ENCODE measurements around the gene TRAF4.

Gene TRAF4, protein sequence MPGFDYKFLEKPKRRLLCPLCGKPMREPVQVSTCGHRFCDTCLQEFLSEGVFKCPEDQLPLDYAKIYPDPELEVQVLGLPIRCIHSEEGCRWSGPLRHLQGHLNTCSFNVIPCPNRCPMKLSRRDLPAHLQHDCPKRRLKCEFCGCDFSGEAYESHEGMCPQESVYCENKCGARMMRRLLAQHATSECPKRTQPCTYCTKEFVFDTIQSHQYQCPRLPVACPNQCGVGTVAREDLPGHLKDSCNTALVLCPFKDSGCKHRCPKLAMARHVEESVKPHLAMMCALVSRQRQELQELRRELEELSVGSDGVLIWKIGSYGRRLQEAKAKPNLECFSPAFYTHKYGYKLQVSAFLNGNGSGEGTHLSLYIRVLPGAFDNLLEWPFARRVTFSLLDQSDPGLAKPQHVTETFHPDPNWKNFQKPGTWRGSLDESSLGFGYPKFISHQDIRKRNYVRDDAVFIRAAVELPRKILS

DNA sequence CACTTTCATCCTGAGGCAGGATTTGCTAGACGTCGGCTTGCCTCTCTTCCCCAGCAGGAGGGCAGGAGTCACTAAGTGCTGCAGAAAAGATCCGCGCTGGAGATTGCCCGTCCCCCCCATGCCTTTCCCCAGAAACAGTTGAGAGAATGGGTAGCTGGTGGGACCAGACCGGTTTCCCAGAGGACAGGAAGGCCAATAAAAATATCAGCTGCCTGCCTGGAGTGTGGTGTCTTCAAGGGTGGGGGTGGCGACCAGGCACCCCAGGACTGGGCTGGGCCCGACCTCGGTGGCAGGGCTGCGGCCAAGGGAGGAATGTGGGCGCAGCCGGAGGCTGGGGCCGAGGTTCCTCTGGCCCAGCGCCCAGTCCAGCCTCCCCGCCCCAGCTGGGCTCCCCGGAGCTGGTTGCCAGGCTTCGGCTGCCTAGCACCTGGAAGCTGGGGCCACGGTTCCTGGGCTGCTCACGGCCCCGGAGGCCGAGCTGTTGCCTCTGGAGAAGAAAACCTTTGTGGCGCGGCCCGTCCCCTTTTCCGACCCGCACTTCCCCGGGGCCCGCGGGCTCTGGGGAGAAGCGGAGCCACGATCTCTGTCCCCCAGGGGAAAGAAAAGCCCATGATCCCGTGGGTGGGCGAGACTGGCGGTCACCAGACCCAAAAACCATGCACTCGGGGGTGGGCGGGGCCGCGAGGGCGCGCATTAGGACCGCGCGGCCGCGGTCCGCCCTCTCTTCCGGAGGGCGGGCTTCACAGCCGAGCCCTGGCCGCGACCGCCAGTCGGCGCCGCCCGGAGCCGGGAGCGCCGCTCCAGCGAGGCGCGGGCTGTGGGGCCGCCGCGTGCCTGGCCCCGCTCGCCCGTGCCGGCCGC, at the start of gene TRAF4:
Gene TRAF4, plus strand, starts transcription at position 769 of the 861 bp plus-strand sequence. CDS start 102 bp downstream, outside the sequence.
- H3K27ac ChIP-seq: peak within 1 kb of the TSS; percentile 70
- peaks cover 27% of the 10 kb centered on the region for H3K36me3 ChIP-seq (ENCODE audit: insufficient read depth, low read length)
- no peaks in the 10 kb centered on the region for H3K9me3 ChIP-seq (ENCODE audit: low read depth, low read length)
- peak; percentile 13 for TF ChIP-seq FOXP2 (optimal IDR thresholded peaks at IDR 0.05; ENCODE audit: control extremely low read depth, extremely low read length, insufficient read depth)
- TF ChIP-seq EZH2 (IDR thresholded peaks at IDR 0.05): no peak
- peak; percentile 34; the same call in 1 of the 2 replicates for TF ChIP-seq POLR2AphosphoS5 (IDR thresholded peaks at IDR 0.05; ENCODE audit: borderline replicate concordance, low read depth, low read length)
- peak within 1 kb of the TSS; percentile 85 for H3K4me3 ChIP-seq
- peak within 1 kb of the TSS; percentile 80 for H3K9ac ChIP-seq (ENCODE audit: insufficient read length)
- no peak for DNase-seq (ENCODE audit: low read depth, low spot score)

DNA sequence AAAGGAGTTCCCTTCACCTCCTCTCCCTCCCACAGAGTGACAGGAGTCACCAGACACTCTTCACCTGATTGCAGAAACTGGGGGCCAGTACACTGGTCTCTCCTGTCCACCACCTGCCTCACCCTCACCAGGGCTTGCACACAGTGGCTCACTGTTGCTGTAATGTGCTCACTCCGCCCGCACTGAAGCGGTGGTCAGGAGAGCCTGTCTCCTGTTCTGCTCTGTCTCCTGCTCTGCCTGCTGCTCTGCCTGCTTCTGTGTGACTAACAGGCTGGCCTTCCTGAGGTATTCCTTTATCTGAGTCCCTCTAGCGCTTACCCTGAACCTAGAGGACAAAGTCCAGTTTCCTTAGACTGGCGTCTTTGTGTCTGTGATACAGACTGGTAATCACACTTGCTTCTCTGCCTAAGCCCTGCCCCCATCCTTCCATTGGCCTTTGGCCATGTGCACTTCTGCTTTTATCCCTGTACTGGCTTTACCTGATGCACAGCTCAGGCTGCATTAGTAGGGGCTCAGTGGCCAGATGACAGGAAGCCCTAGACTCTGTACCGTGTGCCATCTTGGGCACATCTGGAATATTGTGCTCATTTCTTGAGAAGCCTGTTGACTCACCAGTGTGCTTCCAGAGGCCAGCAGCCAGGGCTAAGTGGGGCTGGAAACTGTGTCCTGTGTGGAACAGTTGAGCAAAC, 45.4 kb upstream of the TRAF4 start:
- DNase-seq (ENCODE audit: low read depth, low spot score): no peak
- Histone ChIP-seq H3K27ac (no peak overlapping the region), H3K9ac (ENCODE audit: insufficient read length) (no peak overlapping the region), H3K36me3 (ENCODE audit: insufficient read depth, low read length) (peaks cover 93% of the 10 kb centered on the region), H3K9me3 (ENCODE audit: low read depth, low read length) (no peaks in the 10 kb centered on the region), H3K4me3 (no peak overlapping the region)
- TF ChIP-seq POLR2AphosphoS5 (IDR thresholded peaks at IDR 0.05; ENCODE audit: borderline replicate concordance, low read depth, low read length): no peak
- TF ChIP-seq EZH2 (IDR thresholded peaks at IDR 0.05): no peak
- TF ChIP-seq FOXP2 (optimal IDR thresholded peaks at IDR 0.05; ENCODE audit: control extremely low read depth, extremely low read length, insufficient read depth): no peak

DNA sequence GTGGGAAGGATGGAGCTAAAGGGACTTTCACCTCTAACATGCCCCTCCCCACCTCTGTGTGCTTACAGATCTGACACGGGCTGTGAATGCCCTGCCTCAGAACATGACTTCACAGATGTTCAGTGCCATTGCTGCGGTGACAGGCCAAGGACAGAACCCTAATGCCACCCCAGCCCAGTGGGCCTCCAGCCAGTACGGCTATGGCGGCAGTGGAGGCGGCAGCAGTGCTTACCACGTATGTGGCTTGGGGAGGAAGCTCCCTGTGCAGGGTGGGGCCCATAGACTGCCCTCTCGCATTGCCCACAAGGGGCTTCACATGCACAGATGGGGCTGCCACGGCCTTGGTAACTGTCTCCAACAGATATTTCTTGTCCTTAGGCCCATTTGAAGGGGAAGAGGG, 43.5 kb upstream of the TRAF4 start:
- H3K9ac ChIP-seq (ENCODE audit: insufficient read length): no peak overlapping the region
- no peak overlapping the region for H3K27ac ChIP-seq
- peaks cover 74% of the 10 kb centered on the region for H3K36me3 ChIP-seq (ENCODE audit: insufficient read depth, low read length)
- no peak for DNase-seq (ENCODE audit: low read depth, low spot score)
- TF ChIP-seq EZH2 (IDR thresholded peaks at IDR 0.05) (no peak), FOXP2 (optimal IDR thresholded peaks at IDR 0.05; ENCODE audit: control extremely low read depth, extremely low read length, insufficient read depth) (no peak), POLR2AphosphoS5 (IDR thresholded peaks at IDR 0.05; ENCODE audit: borderline replicate concordance, low read depth, low read length) (no peak)
- H3K4me3 ChIP-seq: no peak overlapping the region
- no peaks in the 10 kb centered on the region for H3K9me3 ChIP-seq (ENCODE audit: low read depth, low read length)

DNA sequence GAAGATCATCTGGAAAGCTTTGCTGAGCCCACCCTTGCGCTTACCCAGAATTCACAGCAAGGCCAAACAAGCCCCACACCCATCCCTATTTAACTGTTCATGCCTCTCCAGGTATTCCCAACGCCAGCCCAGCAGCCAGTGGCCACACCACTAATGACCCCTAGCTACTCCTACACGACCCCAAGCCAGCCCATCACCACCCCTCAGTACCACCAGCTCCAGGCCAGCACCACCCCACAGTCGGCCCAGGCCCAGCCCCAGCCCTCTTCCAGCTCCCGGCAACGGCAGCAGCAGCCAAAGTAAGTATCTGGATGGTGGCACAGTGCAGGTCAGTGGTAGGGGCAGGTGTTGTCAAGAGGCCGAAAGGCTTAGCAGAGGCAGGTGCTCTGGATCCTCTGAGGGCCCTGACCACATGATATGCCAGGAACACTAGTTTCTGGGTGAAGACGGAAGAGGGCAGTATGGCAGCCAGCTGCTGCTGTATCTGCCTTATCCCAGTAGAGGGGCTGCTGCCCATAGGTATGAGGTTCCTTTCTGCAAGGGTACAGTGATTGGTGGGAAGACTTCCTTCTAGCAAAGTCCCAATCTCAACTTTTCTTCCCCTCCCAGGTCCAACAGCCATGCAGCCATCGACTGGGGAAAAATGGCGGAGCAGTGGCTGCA, 42.9 kb upstream of the TRAF4 start:
- no peak overlapping the region for H3K27ac ChIP-seq
- H3K36me3 ChIP-seq (ENCODE audit: insufficient read depth, low read length): peaks cover 68% of the 10 kb centered on the region
- DNase-seq (ENCODE audit: low read depth, low spot score): no peak

DNA sequence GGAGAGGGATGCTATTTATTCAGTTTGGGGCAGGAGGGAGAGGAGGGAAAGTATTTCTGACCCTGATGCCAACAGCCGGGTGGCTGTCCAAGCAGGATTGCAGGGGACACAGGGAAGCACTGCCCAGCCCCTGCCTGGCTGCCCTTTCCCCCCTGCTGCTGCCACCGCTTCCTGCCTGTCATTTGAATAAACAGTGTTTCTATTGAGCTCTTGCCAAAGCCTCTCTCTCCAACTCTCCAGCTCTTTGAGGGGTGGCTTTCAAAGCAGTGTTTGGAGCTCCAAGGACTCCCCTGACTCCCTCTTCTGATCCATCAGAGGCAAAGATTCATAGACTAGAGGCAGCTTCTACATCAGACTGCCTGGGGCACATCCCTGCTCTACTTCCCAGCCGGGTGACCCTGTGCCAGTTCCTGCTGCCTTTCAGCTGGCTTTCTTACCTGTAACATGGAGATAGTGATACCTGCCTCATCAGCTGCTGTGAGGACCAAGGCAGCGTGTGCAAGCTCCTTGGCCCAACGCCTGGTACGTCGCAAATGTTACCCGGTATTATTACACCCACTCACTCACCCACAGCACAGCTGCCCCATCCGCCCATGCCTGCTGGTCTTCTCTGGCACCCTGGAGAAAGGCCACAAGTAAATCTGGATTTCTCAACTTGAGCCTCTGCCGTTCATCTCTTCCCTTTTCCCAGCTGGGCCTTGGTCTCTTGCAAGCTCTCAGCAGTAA, 41.6 kb upstream of the TRAF4 start:
- Histone ChIP-seq H3K4me3 (no peak overlapping the region), H3K27ac (no peak overlapping the region), H3K36me3 (ENCODE audit: insufficient read depth, low read length) (peaks cover 55% of the 10 kb centered on the region), H3K9me3 (ENCODE audit: low read depth, low read length) (no peaks in the 10 kb centered on the region), H3K9ac (ENCODE audit: insufficient read length) (no peak overlapping the region)
- DNase-seq (ENCODE audit: low read depth, low spot score): no peak
- TF ChIP-seq FOXP2 (optimal IDR thresholded peaks at IDR 0.05; ENCODE audit: control extremely low read depth, extremely low read length, insufficient read depth): no peak

More for the DNA sequence above, 42.9 kb upstream of the TRAF4 start:
- Histone ChIP-seq H3K4me3 (no peak overlapping the region), H3K9me3 (ENCODE audit: low read depth, low read length) (no peaks in the 10 kb centered on the region), H3K9ac (ENCODE audit: insufficient read length) (no peak overlapping the region)
- TF ChIP-seq EZH2 (IDR thresholded peaks at IDR 0.05) (no peak), POLR2AphosphoS5 (IDR thresholded peaks at IDR 0.05; ENCODE audit: borderline replicate concordance, low read depth, low read length) (no peak), FOXP2 (optimal IDR thresholded peaks at IDR 0.05; ENCODE audit: control extremely low read depth, extremely low read length, insufficient read depth) (no peak)

DNA sequence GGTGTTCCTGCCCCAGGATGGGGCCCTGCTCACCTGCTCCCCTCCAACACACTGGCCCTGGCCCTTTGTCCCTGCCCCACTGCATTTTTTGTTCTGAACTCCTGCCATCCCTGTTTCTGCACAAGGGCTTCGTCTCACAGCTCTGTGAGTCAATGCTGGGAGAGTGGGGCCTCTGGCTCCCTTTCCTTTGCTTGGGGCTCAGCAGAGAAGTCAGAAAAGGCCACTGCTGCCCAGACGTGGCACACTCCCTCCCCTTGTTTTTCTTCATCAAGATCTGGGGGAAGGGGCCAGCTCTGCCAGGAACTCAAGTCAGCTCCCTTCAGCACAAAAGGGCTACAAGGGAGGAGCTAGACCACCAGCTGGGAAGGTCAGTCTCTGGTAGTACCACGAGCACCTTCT, 41.1 kb upstream of the TRAF4 start:
- Histone ChIP-seq H3K9me3 (ENCODE audit: low read depth, low read length) (no peaks in the 10 kb centered on the region), H3K36me3 (ENCODE audit: insufficient read depth, low read length) (peaks cover 50% of the 10 kb centered on the region; the same call in 1 of the 2 replicates), H3K9ac (ENCODE audit: insufficient read length) (no peak overlapping the region), H3K27ac (no peak overlapping the region), H3K4me3 (no peak overlapping the region)
- DNase-seq (ENCODE audit: low read depth, low spot score): no peak
- no peak for TF ChIP-seq POLR2AphosphoS5 (IDR thresholded peaks at IDR 0.05; ENCODE audit: borderline replicate concordance, low read depth, low read length)
- no peak for TF ChIP-seq FOXP2 (optimal IDR thresholded peaks at IDR 0.05; ENCODE audit: control extremely low read depth, extremely low read length, insufficient read depth)

- no peak overlapping the region for H3K9ac ChIP-seq (ENCODE audit: insufficient read length)
- H3K27ac ChIP-seq: no peak overlapping the region
- no peaks in the 10 kb centered on the region for H3K9me3 ChIP-seq (ENCODE audit: low read depth, low read length)
- no peak for DNase-seq (ENCODE audit: low read depth, low spot score)
- no peak overlapping the region for H3K4me3 ChIP-seq
- peaks cover 40% of the 10 kb centered on the region; the same call in 1 of the 2 replicates for H3K36me3 ChIP-seq (ENCODE audit: insufficient read depth, low read length)
- TF ChIP-seq FOXP2 (optimal IDR thresholded peaks at IDR 0.05; ENCODE audit: control extremely low read depth, extremely low read length, insufficient read depth) (no peak), POLR2AphosphoS5 (IDR thresholded peaks at IDR 0.05; ENCODE audit: borderline replicate concordance, low read depth, low read length) (no peak), EZH2 (IDR thresholded peaks at IDR 0.05) (no peak)
These were observed 40.1 kb upstream of the TRAF4 start for GRCh38 chr17:28703552-28704218.
